GM21529 (cell line): ENCODE results near the gene LPP.

Experiments
- ATAC-seq: cut with Tn5 transposase; IDR thresholded peaks from one replicate; pipeline ENCODE4 v1.9.1; 2021; ENCODE audit not compliant: unreplicated experiment

LPP gene

DNA sequence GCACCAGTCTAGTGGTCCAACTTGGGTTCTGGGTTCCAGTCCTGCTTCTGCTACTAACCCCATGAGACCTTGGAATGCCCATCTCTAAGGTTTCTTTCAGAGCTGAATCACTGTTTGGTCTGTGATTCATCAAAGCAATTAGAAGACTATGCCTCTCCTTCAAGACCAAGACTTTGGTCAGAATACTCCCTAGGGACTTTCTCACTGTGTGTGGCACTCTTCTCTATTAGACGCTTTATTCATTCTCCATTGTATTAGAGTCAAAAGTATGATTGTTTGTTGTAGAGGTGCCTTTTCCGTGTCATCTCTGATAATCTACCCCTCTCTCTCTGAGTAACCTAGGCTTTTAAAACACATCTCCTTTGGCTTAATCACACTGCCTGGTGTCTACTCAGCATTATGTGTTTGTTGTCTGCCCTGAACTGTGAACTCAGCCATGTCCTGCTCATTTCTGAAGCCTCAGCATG is 90.5 kb downstream of the LPP start:
- no peak for ATAC-seq

- no peak for ATAC-seq
These were observed 92.9 kb downstream of the LPP start for GRCh38 chr3:188246905-188247304.

- ATAC-seq: no peak
These were observed 94.1 kb downstream of the LPP start for GRCh38 chr3:188248036-188248561.

GRCh38 chr3:188253123-188253793 is 99.3 kb downstream of the LPP start:
- ATAC-seq: no peak

DNA sequence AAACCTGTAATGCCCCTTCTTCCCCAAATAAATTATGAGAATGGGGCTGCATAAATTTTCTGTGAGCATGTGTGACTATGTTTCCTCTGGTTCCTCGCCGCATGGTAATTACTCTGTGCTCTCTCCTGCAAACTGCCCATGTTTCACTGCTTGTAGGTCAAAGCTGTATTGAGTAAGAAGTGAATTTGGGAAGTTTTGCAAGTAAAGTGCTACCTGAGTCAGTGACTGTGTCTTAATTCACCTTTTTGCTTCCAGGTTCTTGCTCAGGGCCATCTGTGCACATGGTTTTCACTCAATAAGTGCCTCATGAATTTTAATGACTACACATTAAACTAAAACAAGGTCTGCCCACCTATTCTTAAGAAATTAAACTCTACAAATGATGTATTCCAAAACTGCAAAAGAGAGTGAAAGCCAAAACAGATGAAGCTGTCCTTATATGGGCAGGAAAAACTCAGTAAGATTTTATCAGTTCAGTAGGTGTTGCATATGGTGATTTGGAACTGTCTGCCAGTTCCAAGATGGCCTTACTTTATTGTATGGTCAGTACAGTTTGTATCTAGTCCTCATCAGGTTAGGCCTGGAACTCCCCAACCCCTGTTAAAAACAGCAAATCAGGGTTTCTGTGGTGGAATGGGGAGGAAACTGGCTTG is 100.0 kb downstream of the LPP start:
- no peak for ATAC-seq

DNA sequence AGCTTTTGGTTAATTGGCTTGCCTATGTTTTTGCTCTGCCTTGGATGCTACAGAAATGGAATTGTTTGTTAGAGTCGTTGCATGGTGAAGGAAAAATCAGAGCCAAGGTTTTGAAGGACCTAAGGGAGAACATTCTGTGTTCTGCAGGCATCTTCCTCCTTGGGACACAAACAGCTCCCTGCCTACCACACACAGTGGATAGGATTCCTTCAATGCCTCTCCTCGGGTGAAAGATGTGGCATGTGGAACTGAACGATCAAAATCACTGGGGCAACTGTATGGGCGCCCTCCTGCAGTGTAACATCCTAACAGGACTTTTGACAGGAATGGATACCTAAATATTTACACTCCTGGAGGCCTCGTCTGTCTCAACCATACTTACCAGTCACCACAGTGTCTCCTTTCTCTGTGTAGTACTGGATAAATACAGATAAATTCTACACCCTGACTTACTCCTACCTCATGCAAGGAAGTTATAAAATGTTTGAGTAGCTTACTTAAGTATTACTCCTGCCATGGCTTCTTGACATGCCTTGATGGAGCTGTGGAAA is 100.6 kb downstream of the LPP start:
- ATAC-seq: no peak

DNA sequence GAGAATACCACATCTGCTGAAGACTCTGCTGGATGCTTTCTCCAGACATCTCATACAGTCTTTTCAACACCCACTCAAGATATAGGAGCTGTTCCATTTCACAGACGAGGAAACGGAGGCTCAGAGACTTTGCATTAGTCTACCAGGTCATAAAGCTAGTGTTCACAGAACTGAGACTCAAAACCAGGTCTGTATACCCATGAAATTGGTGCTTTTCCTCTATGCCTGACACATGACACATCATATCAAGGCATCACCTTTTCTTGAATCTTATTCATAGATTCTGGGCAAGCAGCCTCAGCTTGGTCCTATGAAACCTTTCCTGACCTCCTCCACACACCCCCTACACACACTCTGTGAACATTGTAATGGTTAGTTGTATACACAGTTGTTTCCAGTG is 101.2 kb downstream of the LPP start:
- ATAC-seq: no peak

DNA sequence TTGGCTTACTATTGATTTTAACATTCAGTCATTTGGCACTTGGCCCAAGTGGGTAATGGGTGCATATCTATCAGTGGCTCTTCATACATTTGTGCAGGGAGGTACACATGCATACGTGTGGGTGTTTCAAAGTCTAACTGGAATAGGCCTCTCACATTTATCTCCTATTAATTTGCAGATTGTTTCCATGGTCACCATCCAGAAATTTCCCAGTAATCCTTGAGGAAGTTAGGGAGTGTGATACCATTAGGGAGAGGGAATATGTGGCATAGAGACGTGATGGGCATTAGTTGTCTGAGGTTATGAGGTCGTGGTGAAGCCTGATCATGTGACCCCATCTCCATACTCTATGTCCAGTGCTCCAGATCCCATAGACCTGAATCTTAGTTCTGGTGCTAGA is 102.8 kb downstream of the LPP start:
- no peak for ATAC-seq

- ATAC-seq: no peak
These were observed 103.5 kb downstream of the LPP start for GRCh38 chr3:188257384-188258026.

GRCh38 chr3:188259191-188259590 is 105.2 kb downstream of the LPP start:
- no peak for ATAC-seq

DNA sequence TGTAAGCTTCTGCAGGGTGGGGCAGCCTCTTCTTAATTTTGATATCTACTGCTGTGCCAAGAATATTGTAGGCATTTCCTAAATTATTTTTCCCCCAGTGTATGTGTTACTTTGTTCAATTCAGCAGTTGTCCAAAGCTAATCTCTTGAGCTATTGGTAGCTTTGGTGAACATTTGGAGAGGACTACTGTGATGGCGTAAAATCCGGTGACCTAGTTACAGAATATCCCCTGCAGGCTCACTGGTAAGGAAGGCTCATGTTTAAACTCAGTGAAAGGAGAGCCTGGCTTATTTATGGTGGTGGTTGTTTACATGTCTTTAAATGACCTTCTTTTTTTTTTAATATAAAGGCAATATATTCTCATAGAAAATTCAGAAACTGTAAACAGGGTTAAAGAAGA is 105.6 kb downstream of the LPP start:
- no peak for ATAC-seq

GRCh38 chr3:188261011-188261410 is 107.1 kb downstream of the LPP start:
- no peak for ATAC-seq

DNA sequence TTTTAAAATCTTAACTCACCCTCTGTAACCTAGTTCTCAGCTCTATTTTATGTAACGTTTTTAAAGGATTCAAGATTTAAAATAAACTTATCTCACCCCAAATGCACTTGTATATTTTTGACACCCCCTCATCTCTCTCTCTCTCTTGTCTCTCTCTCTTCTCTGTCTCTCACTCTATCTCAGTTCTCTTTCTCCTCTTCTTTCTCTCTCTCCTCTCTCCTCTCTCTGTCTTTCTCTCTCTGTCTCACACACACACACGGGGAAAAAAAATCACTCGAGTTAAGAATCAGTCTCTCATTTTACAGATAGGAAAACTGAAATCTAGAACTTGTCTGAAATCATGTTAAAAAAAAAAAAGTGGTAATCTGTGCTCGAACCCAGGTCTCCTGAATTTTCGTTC is 108.5 kb downstream of the LPP start:
- no peak for ATAC-seq

GRCh38 chr3:188262913-188263683 is 109.1 kb downstream of the LPP start:
- no peak for ATAC-seq

GRCh38 chr3:188264226-188265207 is 110.6 kb downstream of the LPP start:
- no peak for ATAC-seq

DNA sequence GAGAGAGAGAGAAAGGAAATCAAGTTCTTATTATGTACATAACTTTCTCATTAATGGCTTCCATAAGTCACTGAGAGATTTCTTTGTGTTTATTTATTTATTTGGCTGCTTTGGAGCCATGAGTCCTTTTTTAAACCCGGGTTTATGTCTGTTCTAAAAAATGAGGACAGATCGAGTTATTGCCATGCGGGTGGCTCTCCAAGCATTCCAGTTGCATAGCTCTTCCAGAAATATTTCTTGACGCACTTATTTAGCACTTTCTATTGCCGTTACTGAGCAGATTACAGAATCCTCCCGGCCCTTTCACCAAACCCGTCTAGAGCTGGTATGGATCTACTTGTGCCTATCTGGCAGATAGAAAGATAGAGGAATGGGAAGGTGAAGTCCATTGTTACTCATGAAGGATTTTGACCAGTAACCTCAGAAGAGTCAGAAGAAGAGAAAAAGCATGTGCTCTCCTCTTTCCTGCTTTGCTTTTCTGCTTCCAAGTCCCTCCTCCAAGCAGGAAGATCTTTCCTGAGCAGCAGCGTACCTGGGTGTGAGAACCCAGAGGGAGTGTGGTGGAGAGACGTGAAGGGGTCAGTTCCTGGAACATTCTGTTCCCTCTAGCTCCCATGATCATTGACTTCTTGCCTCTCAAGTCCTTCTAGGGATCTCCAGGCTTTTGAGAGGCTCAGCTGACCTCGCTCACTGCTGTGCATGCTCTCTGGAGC is 112.8 kb downstream of the LPP start:
- ATAC-seq: no peak

GRCh38 chr3:188267790-188268335 is 113.9 kb downstream of the LPP start:
- no peak for ATAC-seq

DNA sequence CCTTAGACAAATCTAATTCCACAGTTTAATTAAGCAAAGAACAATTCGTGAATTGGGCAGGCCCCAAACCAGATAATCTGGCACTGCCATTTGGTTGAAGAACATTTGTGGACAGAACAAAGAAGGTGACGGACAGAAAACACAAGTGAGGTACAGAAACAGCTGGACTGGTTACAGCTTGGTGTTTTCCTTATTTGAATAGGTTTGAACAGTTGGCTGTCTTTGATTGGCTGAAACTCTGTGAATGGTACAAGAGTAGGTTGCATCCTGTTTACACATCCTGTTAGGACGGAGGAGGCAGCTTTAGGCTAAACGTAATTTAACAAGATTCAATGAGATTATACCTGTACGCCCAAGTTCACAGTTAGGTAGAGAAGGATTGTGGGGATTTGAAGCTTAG is 114.4 kb downstream of the LPP start:
- ATAC-seq: no peak

- no peak for ATAC-seq
These were observed 115.1 kb downstream of the LPP start for GRCh38 chr3:188269040-188269439.
